H1 (cell line): Measurements from ENCODE around the gene FOXO4. TPM values are rescaled to one million over a fixed set of nuclear protein-coding genes. Genes with fewer than 3 reads are reported as not detected.

Experiments
- CTCF ChIA-PET: fragments of 300-600 bp; sonication (Branson Sonifier 250); formaldehyde crosslinking; loops from one replicate; lab custom pipeline; 2021; ENCODE audit not compliant: partially characterized antibody; lab: Charles Lee
- POLR2A ChIA-PET: fragments of 300-600 bp; sonication (Branson Sonifier 250); formaldehyde crosslinking; loops from one replicate; lab custom pipeline; 2021; ENCODE audit warnings: inconsistent platforms; ENCODE audit not compliant: partially characterized antibody; lab: Charles Lee
- DNase-seq, 2 experiments: peaks; one replicate each; pipeline versions ENCODE4 v3.0.0 to v3.0.0-alpha.2; 2010 to 2022; ENCODE audit warnings: low spot score in 2 of 2, low read depth in 1 of 2, mixed read lengths in 1 of 2
- FAIRE-seq: peaks from 2 replicates; lab custom pipeline; 2011; peaks lifted over from hg19 to GRCh38; lab: Jason Lieb, UNC
- H2AFZ ChIP-seq: 2 replicates; pipeline ENCODE4 v1.8.1; 2012; ENCODE audit warnings: low read length, inconsistent platforms
- H2AK5ac ChIP-seq: 2 replicates; pipeline ENCODE4 v1.6.1; 2013; ENCODE audit warnings: low read depth, low read length
- H2BK120ac ChIP-seq: replicated peaks from 2 replicates; pipeline ENCODE3; 2013; ENCODE audit warnings: low read depth, low read length, inconsistent platforms
- H2BK12ac ChIP-seq: 2 replicates; pipeline ENCODE4 v1.6.1; 2013; ENCODE audit warnings: low read depth, low read length
- H2BK15ac ChIP-seq: 2 replicates; pipeline ENCODE4 v1.6.1; 2013; ENCODE audit warnings: low read length
- H2BK20ac ChIP-seq: 2 replicates; pipeline ENCODE4 v1.6.1; 2013; ENCODE audit warnings: low read length
- H2BK5ac ChIP-seq: 2 replicates; pipeline ENCODE4 v1.6.1; 2013; ENCODE audit warnings: low read depth, low read length
- H3K14ac ChIP-seq: 2 replicates; pipeline ENCODE4 v1.6.1; 2013; ENCODE audit warnings: inconsistent platforms; ENCODE audit not compliant: insufficient read length
- H3K18ac ChIP-seq: 2 replicates; pipeline ENCODE4 v1.6.1; 2013; ENCODE audit warnings: low read length; ENCODE audit errors: extremely low read depth
- H3K23ac ChIP-seq: 2 replicates; pipeline ENCODE4 v1.6.1; 2013; ENCODE audit warnings: inconsistent platforms; ENCODE audit not compliant: insufficient read length
- H3K23me2 ChIP-seq: 2 replicates; pipeline ENCODE4 v1.6.1; 2013; ENCODE audit warnings: low read depth, low read length
- H3K27ac ChIP-seq: 2 replicates; pipeline ENCODE4 v1.6.1; 2011; ENCODE audit warnings: low read depth, low read length, inconsistent platforms
- H3K27me3 ChIP-seq, 4 experiments: replicated peaks in 1 of 4; 1 replicate in 1 of 4; 2 replicates in 3 of 4; pipeline versions ENCODE4 v1.6.1 to v1.8.1; 2011 to 2013; ENCODE audit warnings: low read length in 3 of 4, mild to moderate bottlenecking in 3 of 4, inconsistent platforms in 2 of 4, mixed read lengths in 2 of 4, moderate library complexity in 1 of 4; ENCODE audit not compliant: control insufficient read depth in 3 of 4, insufficient read depth in 3 of 4; ENCODE audit errors: extremely low read depth in 1 of 4
- H3K36me3 ChIP-seq, 4 experiments: 2 replicates each; pipeline versions ENCODE4 v1.6.1 to v1.8.1; 2011 to 2013; ENCODE audit warnings: mild to moderate bottlenecking in 4 of 4, low read length in 3 of 4, moderate library complexity in 2 of 4, control low read depth in 1 of 4, inconsistent platforms in 1 of 4; ENCODE audit not compliant: insufficient read depth in 4 of 4, control insufficient read depth in 2 of 4
- H3K4ac ChIP-seq: replicated peaks from 2 replicates; pipeline ENCODE3; 2013; ENCODE audit warnings: low read length, low read depth, mixed read lengths, inconsistent platforms; ENCODE audit not compliant: insufficient read length
- H3K4me1 ChIP-seq, 4 experiments: replicated peaks in 1 of 4; 1 replicate in 1 of 4; 2 replicates in 3 of 4; pipeline versions ENCODE4 v1.6.1 to v1.8.1; 2011 to 2013; ENCODE audit warnings: low read length in 3 of 4, inconsistent platforms in 2 of 4, mixed read lengths in 1 of 4; ENCODE audit not compliant: insufficient read depth in 4 of 4, control insufficient read depth in 3 of 4
- H3K4me2 ChIP-seq, 2 experiments: 2 replicates each; pipeline versions ENCODE4 v1.6.1 to v1.8.1; 2011 to 2013; ENCODE audit warnings: low read depth in 2 of 2, low read length in 2 of 2, control low read depth in 1 of 2, inconsistent platforms in 1 of 2, mild to moderate bottlenecking in 1 of 2; ENCODE audit not compliant: insufficient read depth in 1 of 2
- H3K4me3 ChIP-seq, 4 experiments: fragments of 200-600, 300-600 bp in 1 of 4; sonication (generic), shearing (Covaris generic), sonication (Bioruptor Twin) in 1 of 4; 2 replicates each; pipeline versions ENCODE4 v1.5.1 to v1.8.1; 2011 to 2016; ENCODE audit warnings: low read length in 4 of 4, low read depth in 3 of 4, control low read depth in 2 of 4, inconsistent platforms in 2 of 4, mild to moderate bottlenecking in 2 of 4, mixed read lengths in 1 of 4, moderate library complexity in 1 of 4; ENCODE audit not compliant: insufficient read depth in 2 of 4; ENCODE audit errors: extremely low read depth in 1 of 4
- H3K56ac ChIP-seq: replicated peaks from 2 replicates; pipeline ENCODE3; 2013; ENCODE audit warnings: low read depth, mild to moderate bottlenecking, mixed read lengths, low read length, inconsistent platforms; ENCODE audit not compliant: insufficient read length
- H3K79me1 ChIP-seq: 2 replicates; pipeline ENCODE4 v1.6.1; 2013; ENCODE audit warnings: low read depth, low read length, control low read depth
- H3K79me2 ChIP-seq, 2 experiments: 2 replicates each; pipeline versions ENCODE4 v1.6.1 to v1.8.1; 2012 to 2013; ENCODE audit warnings: low read length in 2 of 2, mild to moderate bottlenecking in 2 of 2, inconsistent platforms in 1 of 2; ENCODE audit not compliant: insufficient read depth in 2 of 2, control insufficient read depth in 1 of 2
- H3K9ac ChIP-seq, 4 experiments: replicated peaks in 1 of 4; 1 replicate in 1 of 4; 2 replicates in 3 of 4; pipeline versions ENCODE4 v1.6.1 to v1.8.1; 2011 to 2013; ENCODE audit warnings: low read depth in 3 of 4, low read length in 3 of 4, control low read depth in 2 of 4, mild to moderate bottlenecking in 2 of 4, moderate library complexity in 2 of 4, inconsistent platforms in 1 of 4; ENCODE audit errors: extremely low read depth in 1 of 4
- H3K9me3 ChIP-seq, 2 experiments: 2 replicates each; pipeline versions ENCODE4 v1.6.1 to v1.8.1; 2012 to 2013; ENCODE audit warnings: mild to moderate bottlenecking in 2 of 2, moderate library complexity in 2 of 2, control low read depth in 1 of 2, inconsistent platforms in 1 of 2, low read depth in 1 of 2, low read length in 1 of 2, mixed read lengths in 1 of 2; ENCODE audit not compliant: insufficient read depth in 2 of 2
- H4K20me1 ChIP-seq, 2 experiments: replicated peaks in 1 of 2; 2 replicates each; pipeline versions ENCODE3 to v1.8.1; 2011 to 2013; ENCODE audit warnings: inconsistent platforms in 2 of 2, low read length in 2 of 2, mild to moderate bottlenecking in 1 of 2; ENCODE audit not compliant: insufficient read depth in 2 of 2, control insufficient read depth in 1 of 2
- H4K5ac ChIP-seq: 2 replicates; pipeline ENCODE4 v1.6.1; 2013; ENCODE audit warnings: low read length, low read depth, mixed read lengths, inconsistent platforms; ENCODE audit not compliant: insufficient read length
- H4K8ac ChIP-seq: 2 replicates; pipeline ENCODE4 v1.8.0; 2013; ENCODE audit warnings: mild to moderate bottlenecking, moderate library complexity, low read length, inconsistent platforms; ENCODE audit not compliant: insufficient read depth; ENCODE audit errors: extremely low read depth
- H4K91ac ChIP-seq: replicated peaks from 2 replicates; pipeline ENCODE3; 2013; ENCODE audit warnings: low read length, mixed read lengths, inconsistent platforms; ENCODE audit not compliant: insufficient read length
- BACH1 ChIP-seq: IDR thresholded peaks from 2 replicates; pipeline ENCODE4 v1.6.1; 2012; ENCODE audit warnings: low read length, improper control_type of control experiment
- BRCA1 ChIP-seq: IDR thresholded peaks from 2 replicates; pipeline ENCODE4 v1.6.1; 2012; ENCODE audit warnings: low read depth, low read length, improper control_type of control experiment
- CTBP2 ChIP-seq: IDR thresholded peaks from 2 replicates; pipeline ENCODE4 v1.7.0; 2011; ENCODE audit warnings: borderline replicate concordance, mild to moderate bottlenecking, moderate library complexity, mixed read lengths, low read length; ENCODE audit not compliant: insufficient read depth, insufficient read length
- RXRA ChIP-seq: IDR thresholded peaks from 2 replicates; pipeline ENCODE4 v1.6.1; 2011; ENCODE audit warnings: low read depth, mild to moderate bottlenecking, low read length, moderate library complexity; ENCODE audit not compliant: insufficient read depth
- WGBS, 2 experiments: shearing (Covaris generic) in 1 of 2; methylation state at CpG; one replicate each; pipeline versions ENCODE4 v1.1.6 to v1.1.7; 2013 to 2015; ENCODE audit warnings: low lambda C conversion rate in 2 of 2, mixed read lengths in 2 of 2, inconsistent platforms in 1 of 2, low coverage in 1 of 2, missing lambda C conversion rate in 1 of 2; ENCODE audit not compliant: insufficient replicate concordance in 2 of 2, insufficient coverage in 1 of 2, insufficient read length in 1 of 2; ENCODE audit errors: extremely low coverage in 1 of 2, missing lambda C conversion rate in 1 of 2; 5-methylcytosine and 5-hydroxymethylcytosine counted together
- polyA plus RNA-seq, 7 experiments: library from polyadenylated mRNA; depleted of rRNA in 3 of 7; stranded (reverse) in 5 of 7; unstranded in 2 of 7; fragments of >200 nt in 5 of 7; fragments of 200-250 nt in 2 of 7; gene quantifications; 1 replicate in 5 of 7; 2 replicates in 1 of 7; 4 replicates in 1 of 7; pipeline versions ENCODE4 v1.2.1 to v1.2.3, GENCODE V29; 2011 to 2013; ENCODE audit warnings: missing spikeins in 2 of 7, mixed read lengths in 2 of 7
- total RNA-seq: library from RNA; stranded (reverse); fragmentation: NEBNext Ultra II Directional; extraction: Animal tissue kit (Norgen Biotek cat#: 25700); gene quantifications from 2 replicates; pipeline ENCODE4 v1.2.1, GENCODE V29; 2021
- TF ChIP-seq, protein P1 (sequence below), 3 experiments: IDR thresholded peaks; 1 replicate in 2 of 3; 2 replicates in 1 of 3; pipeline versions ENCODE4 v1.5.1 to v1.6.1; 2011; ENCODE audit warnings: low read length in 3 of 3, mild to moderate bottlenecking in 3 of 3, inconsistent platforms in 2 of 3, low read depth in 1 of 3, moderate library complexity in 1 of 3; ENCODE audit not compliant: insufficient read depth in 1 of 3; ENCODE audit errors: control extremely low read depth in 1 of 3

FOXO4 gene
- total and polyA plus RNA-seq, 2 of the 8 experiments (the other 6 are each of a cell fraction or from before 2014, with no cell fraction given): 12.3 to 57.4 TPM

DNA sequence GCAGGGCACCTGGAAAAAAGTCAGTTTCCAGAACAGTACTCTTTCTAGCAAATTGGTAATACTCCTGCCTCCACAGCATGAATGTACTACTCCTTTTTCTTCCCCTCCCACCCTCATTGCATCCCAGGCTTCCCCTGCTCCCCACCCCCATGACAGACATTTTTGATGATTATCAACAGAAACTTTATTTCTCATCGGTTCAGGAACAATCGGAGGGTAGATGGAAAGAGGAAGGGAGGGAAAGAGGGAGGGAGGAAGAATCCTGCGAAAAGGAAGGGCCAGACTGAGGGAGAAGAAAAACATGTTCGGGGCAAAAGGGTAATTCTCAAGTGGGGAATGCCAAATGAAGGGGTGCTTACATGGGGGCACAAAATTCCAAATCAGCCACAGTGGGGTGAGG, 11.6 kb downstream of the FOXO4 start:
- no peak for TF ChIP-seq CTBP2
- no peak for TF ChIP-seq BACH1
- TF ChIP-seq BRCA1: no peak
- TF ChIP-seq, protein P1, sequence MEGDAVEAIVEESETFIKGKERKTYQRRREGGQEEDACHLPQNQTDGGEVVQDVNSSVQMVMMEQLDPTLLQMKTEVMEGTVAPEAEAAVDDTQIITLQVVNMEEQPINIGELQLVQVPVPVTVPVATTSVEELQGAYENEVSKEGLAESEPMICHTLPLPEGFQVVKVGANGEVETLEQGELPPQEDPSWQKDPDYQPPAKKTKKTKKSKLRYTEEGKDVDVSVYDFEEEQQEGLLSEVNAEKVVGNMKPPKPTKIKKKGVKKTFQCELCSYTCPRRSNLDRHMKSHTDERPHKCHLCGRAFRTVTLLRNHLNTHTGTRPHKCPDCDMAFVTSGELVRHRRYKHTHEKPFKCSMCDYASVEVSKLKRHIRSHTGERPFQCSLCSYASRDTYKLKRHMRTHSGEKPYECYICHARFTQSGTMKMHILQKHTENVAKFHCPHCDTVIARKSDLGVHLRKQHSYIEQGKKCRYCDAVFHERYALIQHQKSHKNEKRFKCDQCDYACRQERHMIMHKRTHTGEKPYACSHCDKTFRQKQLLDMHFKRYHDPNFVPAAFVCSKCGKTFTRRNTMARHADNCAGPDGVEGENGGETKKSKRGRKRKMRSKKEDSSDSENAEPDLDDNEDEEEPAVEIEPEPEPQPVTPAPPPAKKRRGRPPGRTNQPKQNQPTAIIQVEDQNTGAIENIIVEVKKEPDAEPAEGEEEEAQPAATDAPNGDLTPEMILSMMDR (IDR thresholded peaks at IDR 0.05; ENCODE audit: control extremely low read depth in 1 of 3, insufficient read depth in 1 of 3, low read depth in 1 of 3, low read length in 3 of 3): no peak
- TF ChIP-seq RXRA: no peak
- Histone ChIP-seq H3K4me3 (no peak overlapping the region), H3K4ac (no peak overlapping the region), H3K4me2 (no peak overlapping the region), H3K23ac (no peak overlapping the region), H3K9me3 (no peaks in the 10 kb centered on the region), H3K18ac (no peak overlapping the region), H2BK12ac (no peak overlapping the region), H4K5ac (no peak overlapping the region), H4K20me1 (no peaks in the 10 kb centered on the region), H3K79me2 (no peaks in the 10 kb centered on the region), H3K36me3 (no peaks in the 10 kb centered on the region), H2AFZ (no peak overlapping the region), H4K91ac (no peak overlapping the region), H3K23me2 (peaks cover 2% of the 10 kb centered on the region; the same call in 1 of the 2 replicates), H3K9ac (no peak overlapping the region), H3K27ac (no peak overlapping the region), H3K14ac (no peak overlapping the region), H2AK5ac (no peak overlapping the region), H2BK15ac (no peak overlapping the region), H4K8ac (no peak overlapping the region), H2BK20ac (no peak overlapping the region), H2BK5ac (no peak overlapping the region), H3K27me3 (peaks cover 0 to 2% (median 0%) of the 10 kb centered on the region in 4 experiments; a peak in 2 of 7 replicates), H3K79me1 (no peaks in the 10 kb centered on the region), H3K56ac (no peak overlapping the region), H3K4me1 (peaks cover 2 to 23% (median 8%) of the 10 kb centered on the region in 4 experiments; a peak in 3 of 7 replicates), H2BK120ac (no peak overlapping the region)
- ChIA-PET POLR2A (no interaction called here), CTCF (no interaction called here)
- DNase-seq (no peak), FAIRE-seq (no peak)
- WGBS, 2 experiments: 89% methylated on average over 4 of the region's 4 CpGs; no CpG with 5 or more reads in 1 of the 2 experiments
